HepG2 (cell line): ENCODE results near the gene PGC. TPM values are rescaled to one million over a fixed set of nuclear protein-coding genes. Genes with fewer than 3 reads are reported as not detected.

Experiments used
- CBX1 ChIP-seq: IDR thresholded peaks from one replicate; pipeline ENCODE4 v1.6.1; 2016; ENCODE audit warnings: antibody characterized with exemption, low read depth
- FOSL2 ChIP-seq: sonication (generic); formaldehyde crosslinking; IDR thresholded peaks from 2 replicates; pipeline ENCODE4 v1.4.0; 2020; ENCODE audit warnings: missing genetic modification reagents
- MED1 ChIP-seq: sonication (generic); formaldehyde crosslinking; IDR thresholded peaks from 2 replicates; pipeline ENCODE4 v1.4.0; 2020; ENCODE audit warnings: missing genetic modification reagents
- MED8 ChIP-seq: sonication (generic); formaldehyde crosslinking; IDR thresholded peaks from 2 replicates; pipeline ENCODE4 v1.8.1; 2023; ENCODE audit warnings: mild to moderate bottlenecking, missing genetic modification reagents; ENCODE audit not compliant: insufficient replicate concordance
- NAIF1 ChIP-seq: sonication (generic); formaldehyde crosslinking; IDR thresholded peaks from 2 replicates; pipeline ENCODE4 v1.5.0; 2020; ENCODE audit warnings: mild to moderate bottlenecking, missing genetic modification reagents, borderline replicate concordance
- PHB2 ChIP-seq: fragments of 450-650 bp; IDR thresholded peaks from 2 replicates; pipeline ENCODE4 v1.6.1; 2018; ENCODE audit not compliant: partially characterized antibody
- TSC22D2 ChIP-seq: sonication (generic); formaldehyde crosslinking; IDR thresholded peaks from 2 replicates; pipeline ENCODE4 v1.5.1; 2020; ENCODE audit warnings: missing genetic modification reagents, mild to moderate bottlenecking, borderline replicate concordance
- ZNF350 ChIP-seq: sonication (generic); formaldehyde crosslinking; IDR thresholded peaks from 2 replicates; pipeline ENCODE4 v1.4.0; 2020; ENCODE audit warnings: mild to moderate bottlenecking, low read depth, missing genetic modification reagents, borderline replicate concordance
- ZNF761 ChIP-seq: sonication (generic); formaldehyde crosslinking; conservative IDR thresholded peaks from 2 replicates; pipeline ENCODE4 v1.4.0; 2020; ENCODE audit warnings: mild to moderate bottlenecking, missing genetic modification reagents
- ZNF891 ChIP-seq: sonication (generic); formaldehyde crosslinking; IDR thresholded peaks from 2 replicates; pipeline ENCODE4 v1.5.0; 2020; ENCODE audit warnings: mild to moderate bottlenecking, missing genetic modification reagents
- polyA plus RNA-seq, 8 experiments: library from polyadenylated mRNA; depleted of rRNA in 3 of 8; stranded (reverse) in 7 of 8; unstranded in 1 of 8; fragments of >200 nt; fragmentation: Illumina TruSeq in 4 of 8; extraction: Trizol in 4 of 8; gene quantifications; 2 replicates each; pipeline versions ENCODE4 v1.2.1 to v1.2.3, GENCODE V29; 2011 to 2016; ENCODE audit warnings: low read depth in 4 of 8, missing spikeins in 1 of 8, mixed read lengths in 1 of 8; ENCODE audit not compliant: insufficient read depth in 1 of 8
- total RNA-seq, 5 experiments: library from RNA; depleted of rRNA; stranded (reverse); fragments of >200 nt; fragmentation: Illumina TruSeq; extraction: Trizol; gene quantifications; 2 replicates each; pipeline ENCODE4 v1.2.3, GENCODE V29; 2016; ENCODE audit warnings: low read depth in 1 of 5
- TF ChIP-seq, protein P1 (sequence below): sonication (generic); formaldehyde crosslinking; IDR thresholded peaks from 2 replicates; pipeline ENCODE4 v1.9.0; 2021; ENCODE audit warnings: missing genetic modification reagents, borderline replicate concordance
- TF ChIP-seq, protein P2 (sequence below): sonication (generic); formaldehyde crosslinking; IDR thresholded peaks from 2 replicates; pipeline ENCODE4 v1.4.0; 2020; ENCODE audit warnings: mild to moderate bottlenecking, missing genetic modification reagents
- TF ChIP-seq, protein P3 (sequence below): sonication (generic); formaldehyde crosslinking; IDR thresholded peaks from 2 replicates; pipeline ENCODE4 v1.4.0; 2020; ENCODE audit warnings: mild to moderate bottlenecking, missing genetic modification reagents
- TF ChIP-seq, protein P4 (sequence below): IDR thresholded peaks from 2 replicates; pipeline ENCODE4 v1.6.1; 2012; ENCODE audit warnings: low read length, improper control_type of control experiment
- TF ChIP-seq, protein P5 (sequence below): sonication (generic); formaldehyde crosslinking; IDR thresholded peaks from 2 replicates; pipeline ENCODE4 v1.4.0; 2020; ENCODE audit warnings: missing genetic modification reagents

Gene PGC
- total and polyA plus RNA-seq, 2 of the 13 experiments (the other 11 are each of a cell fraction or from before 2014, with no cell fraction given) = 426 to 502 TPM

DNA sequence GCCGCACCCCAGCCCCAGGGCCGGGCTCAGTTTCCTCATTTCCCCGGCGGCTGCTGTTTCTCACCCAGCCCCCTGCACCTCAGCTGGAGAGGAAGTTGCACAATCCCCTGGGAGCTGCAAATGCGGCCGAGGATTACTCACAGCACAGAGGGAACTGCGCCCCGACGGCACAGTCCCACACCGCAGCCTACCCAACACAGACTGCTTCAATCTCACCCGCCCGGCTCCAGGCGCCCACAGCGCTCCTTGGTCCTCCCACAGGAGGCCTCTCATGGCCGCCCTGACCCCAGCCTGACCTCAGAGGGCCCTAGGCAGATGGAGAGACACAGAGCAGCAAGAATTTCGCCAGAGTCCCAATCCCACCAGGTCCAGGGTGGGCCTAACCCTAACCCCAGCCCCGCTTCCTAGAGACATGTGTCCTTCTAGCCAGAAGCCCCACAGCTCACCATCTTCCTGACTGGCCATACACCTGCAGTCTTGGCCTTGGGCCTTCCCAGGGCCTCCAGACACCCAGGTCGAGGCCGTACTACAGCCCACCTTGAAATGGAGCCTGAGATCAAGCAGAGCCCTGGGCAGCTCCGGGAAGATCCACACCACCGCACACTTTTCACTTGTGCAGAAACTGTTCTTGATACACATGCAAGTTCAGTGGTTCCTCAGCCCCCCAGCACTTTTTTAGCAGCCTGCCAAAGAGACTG, 23.5 kb downstream of the PGC start (continued):
- TF ChIP-seq, protein P1, sequence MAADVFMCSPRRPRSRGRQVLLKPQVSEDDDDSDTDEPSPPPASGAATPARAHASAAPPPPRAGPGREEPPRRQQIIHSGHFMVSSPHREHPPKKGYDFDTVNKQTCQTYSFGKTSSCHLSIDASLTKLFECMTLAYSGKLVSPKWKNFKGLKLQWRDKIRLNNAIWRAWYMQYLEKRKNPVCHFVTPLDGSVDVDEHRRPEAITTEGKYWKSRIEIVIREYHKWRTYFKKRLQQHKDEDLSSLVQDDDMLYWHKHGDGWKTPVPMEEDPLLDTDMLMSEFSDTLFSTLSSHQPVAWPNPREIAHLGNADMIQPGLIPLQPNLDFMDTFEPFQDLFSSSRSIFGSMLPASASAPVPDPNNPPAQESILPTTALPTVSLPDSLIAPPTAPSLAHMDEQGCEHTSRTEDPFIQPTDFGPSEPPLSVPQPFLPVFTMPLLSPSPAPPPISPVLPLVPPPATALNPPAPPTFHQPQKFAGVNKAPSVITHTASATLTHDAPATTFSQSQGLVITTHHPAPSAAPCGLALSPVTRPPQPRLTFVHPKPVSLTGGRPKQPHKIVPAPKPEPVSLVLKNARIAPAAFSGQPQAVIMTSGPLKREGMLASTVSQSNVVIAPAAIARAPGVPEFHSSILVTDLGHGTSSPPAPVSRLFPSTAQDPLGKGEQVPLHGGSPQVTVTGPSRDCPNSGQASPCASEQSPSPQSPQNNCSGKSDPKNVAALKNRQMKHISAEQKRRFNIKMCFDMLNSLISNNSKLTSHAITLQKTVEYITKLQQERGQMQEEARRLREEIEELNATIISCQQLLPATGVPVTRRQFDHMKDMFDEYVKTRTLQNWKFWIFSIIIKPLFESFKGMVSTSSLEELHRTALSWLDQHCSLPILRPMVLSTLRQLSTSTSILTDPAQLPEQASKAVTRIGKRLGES (CRISPR knock-in tag) = no peak
- TF ChIP-seq, protein P2, sequence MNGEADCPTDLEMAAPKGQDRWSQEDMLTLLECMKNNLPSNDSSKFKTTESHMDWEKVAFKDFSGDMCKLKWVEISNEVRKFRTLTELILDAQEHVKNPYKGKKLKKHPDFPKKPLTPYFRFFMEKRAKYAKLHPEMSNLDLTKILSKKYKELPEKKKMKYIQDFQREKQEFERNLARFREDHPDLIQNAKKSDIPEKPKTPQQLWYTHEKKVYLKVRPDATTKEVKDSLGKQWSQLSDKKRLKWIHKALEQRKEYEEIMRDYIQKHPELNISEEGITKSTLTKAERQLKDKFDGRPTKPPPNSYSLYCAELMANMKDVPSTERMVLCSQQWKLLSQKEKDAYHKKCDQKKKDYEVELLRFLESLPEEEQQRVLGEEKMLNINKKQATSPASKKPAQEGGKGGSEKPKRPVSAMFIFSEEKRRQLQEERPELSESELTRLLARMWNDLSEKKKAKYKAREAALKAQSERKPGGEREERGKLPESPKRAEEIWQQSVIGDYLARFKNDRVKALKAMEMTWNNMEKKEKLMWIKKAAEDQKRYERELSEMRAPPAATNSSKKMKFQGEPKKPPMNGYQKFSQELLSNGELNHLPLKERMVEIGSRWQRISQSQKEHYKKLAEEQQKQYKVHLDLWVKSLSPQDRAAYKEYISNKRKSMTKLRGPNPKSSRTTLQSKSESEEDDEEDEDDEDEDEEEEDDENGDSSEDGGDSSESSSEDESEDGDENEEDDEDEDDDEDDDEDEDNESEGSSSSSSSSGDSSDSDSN = peak; percentile 72
- TF ChIP-seq ZNF350 (CRISPR knock-in tag) (no peak), ZNF761 (no peak), NAIF1 (CRISPR knock-in tag) (no peak), MED8 (CRISPR knock-in tag) (peak; percentile 60), FOSL2 (CRISPR knock-in tag) (peak; percentile 90), MED1 (peak; percentile 70), PHB2 (no peak), CBX1 (peak; percentile 27), ZNF891 (CRISPR knock-in tag) (no peak; the same call in 1 of the 2 replicates), TSC22D2 (0 out of 2 replicates have a peak, but pooled peaks have one; percentile 62)
- TF ChIP-seq, protein P3, sequence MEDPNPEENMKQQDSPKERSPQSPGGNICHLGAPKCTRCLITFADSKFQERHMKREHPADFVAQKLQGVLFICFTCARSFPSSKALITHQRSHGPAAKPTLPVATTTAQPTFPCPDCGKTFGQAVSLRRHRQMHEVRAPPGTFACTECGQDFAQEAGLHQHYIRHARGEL (CRISPR knock-in tag) = 0 out of 2 replicates have a peak, but pooled peaks have one; percentile 64
- TF ChIP-seq, protein P4, sequence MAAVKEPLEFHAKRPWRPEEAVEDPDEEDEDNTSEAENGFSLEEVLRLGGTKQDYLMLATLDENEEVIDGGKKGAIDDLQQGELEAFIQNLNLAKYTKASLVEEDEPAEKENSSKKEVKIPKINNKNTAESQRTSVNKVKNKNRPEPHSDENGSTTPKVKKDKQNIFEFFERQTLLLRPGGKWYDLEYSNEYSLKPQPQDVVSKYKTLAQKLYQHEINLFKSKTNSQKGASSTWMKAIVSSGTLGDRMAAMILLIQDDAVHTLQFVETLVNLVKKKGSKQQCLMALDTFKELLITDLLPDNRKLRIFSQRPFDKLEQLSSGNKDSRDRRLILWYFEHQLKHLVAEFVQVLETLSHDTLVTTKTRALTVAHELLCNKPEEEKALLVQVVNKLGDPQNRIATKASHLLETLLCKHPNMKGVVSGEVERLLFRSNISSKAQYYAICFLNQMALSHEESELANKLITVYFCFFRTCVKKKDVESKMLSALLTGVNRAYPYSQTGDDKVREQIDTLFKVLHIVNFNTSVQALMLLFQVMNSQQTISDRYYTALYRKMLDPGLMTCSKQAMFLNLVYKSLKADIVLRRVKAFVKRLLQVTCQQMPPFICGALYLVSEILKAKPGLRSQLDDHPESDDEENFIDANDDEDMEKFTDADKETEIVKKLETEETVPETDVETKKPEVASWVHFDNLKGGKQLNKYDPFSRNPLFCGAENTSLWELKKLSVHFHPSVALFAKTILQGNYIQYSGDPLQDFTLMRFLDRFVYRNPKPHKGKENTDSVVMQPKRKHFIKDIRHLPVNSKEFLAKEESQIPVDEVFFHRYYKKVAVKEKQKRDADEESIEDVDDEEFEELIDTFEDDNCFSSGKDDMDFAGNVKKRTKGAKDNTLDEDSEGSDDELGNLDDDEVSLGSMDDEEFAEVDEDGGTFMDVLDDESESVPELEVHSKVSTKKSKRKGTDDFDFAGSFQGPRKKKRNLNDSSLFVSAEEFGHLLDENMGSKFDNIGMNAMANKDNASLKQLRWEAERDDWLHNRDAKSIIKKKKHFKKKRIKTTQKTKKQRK = no peak
- TF ChIP-seq, protein P5, sequence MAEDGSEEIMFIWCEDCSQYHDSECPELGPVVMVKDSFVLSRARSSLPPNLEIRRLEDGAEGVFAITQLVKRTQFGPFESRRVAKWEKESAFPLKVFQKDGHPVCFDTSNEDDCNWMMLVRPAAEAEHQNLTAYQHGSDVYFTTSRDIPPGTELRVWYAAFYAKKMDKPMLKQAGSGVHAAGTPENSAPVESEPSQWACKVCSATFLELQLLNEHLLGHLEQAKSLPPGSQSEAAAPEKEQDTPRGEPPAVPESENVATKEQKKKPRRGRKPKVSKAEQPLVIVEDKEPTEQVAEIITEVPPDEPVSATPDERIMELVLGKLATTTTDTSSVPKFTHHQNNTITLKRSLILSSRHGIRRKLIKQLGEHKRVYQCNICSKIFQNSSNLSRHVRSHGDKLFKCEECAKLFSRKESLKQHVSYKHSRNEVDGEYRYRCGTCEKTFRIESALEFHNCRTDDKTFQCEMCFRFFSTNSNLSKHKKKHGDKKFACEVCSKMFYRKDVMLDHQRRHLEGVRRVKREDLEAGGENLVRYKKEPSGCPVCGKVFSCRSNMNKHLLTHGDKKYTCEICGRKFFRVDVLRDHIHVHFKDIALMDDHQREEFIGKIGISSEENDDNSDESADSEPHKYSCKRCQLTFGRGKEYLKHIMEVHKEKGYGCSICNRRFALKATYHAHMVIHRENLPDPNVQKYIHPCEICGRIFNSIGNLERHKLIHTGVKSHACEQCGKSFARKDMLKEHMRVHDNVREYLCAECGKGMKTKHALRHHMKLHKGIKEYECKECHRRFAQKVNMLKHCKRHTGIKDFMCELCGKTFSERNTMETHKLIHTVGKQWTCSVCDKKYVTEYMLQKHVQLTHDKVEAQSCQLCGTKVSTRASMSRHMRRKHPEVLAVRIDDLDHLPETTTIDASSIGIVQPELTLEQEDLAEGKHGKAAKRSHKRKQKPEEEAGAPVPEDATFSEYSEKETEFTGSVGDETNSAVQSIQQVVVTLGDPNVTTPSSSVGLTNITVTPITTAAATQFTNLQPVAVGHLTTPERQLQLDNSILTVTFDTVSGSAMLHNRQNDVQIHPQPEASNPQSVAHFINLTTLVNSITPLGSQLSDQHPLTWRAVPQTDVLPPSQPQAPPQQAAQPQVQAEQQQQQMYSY (CRISPR knock-in tag) = no peak
